GM06990 (cell line): Measurements from ENCODE around the gene GRIK2.
"Not testable (repeated sequence)": the region's sequence is repeated elsewhere in the genome, so short reads cannot be mapped to it uniquely, and the experiment has no call there.

ENCODE experiments used
- DNase-seq: peaks from one replicate; pipeline ENCODE4 v3.0.0-alpha.2; 2011; ENCODE audit not compliant: insufficient read length; ENCODE audit errors: extremely low read depth
- H3K27me3 ChIP-seq: replicated peaks from 2 replicates; pipeline ENCODE4 v1.6.0; 2011; ENCODE audit warnings: low read length; ENCODE audit not compliant: control insufficient read depth, insufficient read depth
- H3K36me3 ChIP-seq: 2 replicates; pipeline ENCODE4 v1.5.1; 2011; ENCODE audit warnings: low read length; ENCODE audit not compliant: control insufficient read depth, insufficient read depth
- H3K4me3 ChIP-seq: replicated peaks from 2 replicates; pipeline ENCODE4 v1.5.1; 2011; ENCODE audit warnings: low read depth, mild to moderate bottlenecking, control low read depth, low read length
- TF ChIP-seq, protein P1 (sequence below): IDR thresholded peaks from 2 replicates; pipeline ENCODE4 v1.5.1; 2011; ENCODE audit warnings: low read length, control low read depth, mild to moderate bottlenecking, inconsistent platforms; ENCODE audit not compliant: insufficient read depth, poor library complexity, severe bottlenecking

The GRIK2 gene

DNA sequence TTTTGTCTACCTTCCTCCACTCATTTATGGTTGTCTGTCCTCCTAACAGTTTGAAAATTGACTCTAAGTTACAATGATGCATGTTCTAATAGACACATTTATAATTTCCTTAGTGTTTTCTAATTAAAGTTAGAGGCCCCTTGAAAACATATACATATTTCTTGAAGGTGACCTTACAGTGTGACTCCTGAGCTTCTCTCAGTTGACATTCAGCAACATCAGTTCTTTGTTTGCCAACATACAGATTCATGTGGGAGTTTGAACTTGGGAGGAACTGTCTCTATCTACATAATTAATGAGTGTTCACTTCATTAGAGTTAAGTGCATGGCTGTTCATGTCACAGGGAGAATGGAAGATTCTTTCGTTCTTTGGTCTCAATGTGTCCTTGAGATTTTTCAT is 658.2 kb downstream of the GRIK2 start:
- no peak for DNase-seq
- no peaks in the 10 kb centered on the region for H3K36me3 ChIP-seq
- H3K4me3 ChIP-seq, result no peak overlapping the region
- no peaks in the 10 kb centered on the region for H3K27me3 ChIP-seq
- TF ChIP-seq, protein P1, sequence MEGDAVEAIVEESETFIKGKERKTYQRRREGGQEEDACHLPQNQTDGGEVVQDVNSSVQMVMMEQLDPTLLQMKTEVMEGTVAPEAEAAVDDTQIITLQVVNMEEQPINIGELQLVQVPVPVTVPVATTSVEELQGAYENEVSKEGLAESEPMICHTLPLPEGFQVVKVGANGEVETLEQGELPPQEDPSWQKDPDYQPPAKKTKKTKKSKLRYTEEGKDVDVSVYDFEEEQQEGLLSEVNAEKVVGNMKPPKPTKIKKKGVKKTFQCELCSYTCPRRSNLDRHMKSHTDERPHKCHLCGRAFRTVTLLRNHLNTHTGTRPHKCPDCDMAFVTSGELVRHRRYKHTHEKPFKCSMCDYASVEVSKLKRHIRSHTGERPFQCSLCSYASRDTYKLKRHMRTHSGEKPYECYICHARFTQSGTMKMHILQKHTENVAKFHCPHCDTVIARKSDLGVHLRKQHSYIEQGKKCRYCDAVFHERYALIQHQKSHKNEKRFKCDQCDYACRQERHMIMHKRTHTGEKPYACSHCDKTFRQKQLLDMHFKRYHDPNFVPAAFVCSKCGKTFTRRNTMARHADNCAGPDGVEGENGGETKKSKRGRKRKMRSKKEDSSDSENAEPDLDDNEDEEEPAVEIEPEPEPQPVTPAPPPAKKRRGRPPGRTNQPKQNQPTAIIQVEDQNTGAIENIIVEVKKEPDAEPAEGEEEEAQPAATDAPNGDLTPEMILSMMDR, result no peak

DNA sequence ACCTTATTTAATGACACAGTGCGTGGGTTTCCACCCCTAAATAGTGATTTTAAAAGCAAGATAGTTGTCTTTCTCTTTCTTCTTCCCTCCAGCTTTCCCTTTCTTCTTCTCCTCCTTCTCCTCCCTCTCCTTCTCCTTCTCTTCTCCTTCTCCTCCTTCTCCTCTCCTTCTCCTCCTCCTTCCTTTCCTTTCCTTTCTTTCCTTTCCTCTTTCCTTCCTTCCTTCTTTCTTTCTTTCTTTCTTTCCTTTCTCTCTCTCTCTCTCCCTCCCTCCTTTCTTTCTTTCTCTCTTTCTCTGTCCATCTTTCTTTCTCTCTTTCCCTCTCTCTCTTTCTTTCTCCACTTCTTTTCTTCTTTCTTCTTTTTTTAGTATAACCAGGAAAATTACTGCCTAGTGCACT is 670.6 kb downstream of the GRIK2 start:
- DNase-seq, result no peak
- Histone ChIP-seq H3K36me3 (no peaks in the 10 kb centered on the region), H3K4me3 (no peak overlapping the region), H3K27me3 (no peaks in the 10 kb centered on the region)
- TF ChIP-seq, protein P1, result no peak

DNA sequence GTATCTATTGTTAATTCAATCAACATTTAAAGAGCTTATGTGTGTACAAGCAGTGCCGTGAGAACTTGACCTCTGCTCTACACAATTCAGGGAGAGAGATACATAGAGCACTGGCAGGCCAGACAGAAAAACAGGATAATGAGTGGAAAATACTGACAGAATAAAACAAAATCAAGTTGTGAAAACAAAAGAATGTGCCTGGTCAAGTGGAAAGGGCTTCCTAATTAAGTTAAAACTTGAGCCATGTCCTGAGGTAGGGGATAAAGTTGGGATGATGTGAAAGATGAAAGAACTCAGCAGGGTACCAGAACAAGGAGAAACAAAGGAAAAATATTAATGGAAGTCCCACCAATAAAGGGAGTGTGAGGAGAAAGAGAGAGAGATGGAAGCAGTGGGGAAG is 672.8 kb downstream of the GRIK2 start:
- no peaks in the 10 kb centered on the region for H3K27me3 ChIP-seq
- H3K36me3 ChIP-seq, result no peaks in the 10 kb centered on the region
- TF ChIP-seq, protein P1, result no peak
- H3K4me3 ChIP-seq, result no peak overlapping the region
- DNase-seq, result no peak

- DNase-seq, result no peak
- TF ChIP-seq, protein P1, result no peak
- no peaks in the 10 kb centered on the region for H3K27me3 ChIP-seq
Measured at GRCh38 chr6:102068349-102068929, 674.9 kb downstream of the GRIK2 start.

GRCh38 chr6:102075539-102075938 is 682.0 kb downstream of the GRIK2 start:
- no peak for DNase-seq
- H3K4me3 ChIP-seq, result no peak overlapping the region
- no peaks in the 10 kb centered on the region for H3K36me3 ChIP-seq
- TF ChIP-seq, protein P1, result no peak
- no peaks in the 10 kb centered on the region for H3K27me3 ChIP-seq

More at GRCh38 chr6:102068349-102068929, 674.9 kb downstream of the GRIK2 start:
- Histone ChIP-seq H3K36me3 (no peaks in the 10 kb centered on the region), H3K4me3 (no peak overlapping the region)

DNA sequence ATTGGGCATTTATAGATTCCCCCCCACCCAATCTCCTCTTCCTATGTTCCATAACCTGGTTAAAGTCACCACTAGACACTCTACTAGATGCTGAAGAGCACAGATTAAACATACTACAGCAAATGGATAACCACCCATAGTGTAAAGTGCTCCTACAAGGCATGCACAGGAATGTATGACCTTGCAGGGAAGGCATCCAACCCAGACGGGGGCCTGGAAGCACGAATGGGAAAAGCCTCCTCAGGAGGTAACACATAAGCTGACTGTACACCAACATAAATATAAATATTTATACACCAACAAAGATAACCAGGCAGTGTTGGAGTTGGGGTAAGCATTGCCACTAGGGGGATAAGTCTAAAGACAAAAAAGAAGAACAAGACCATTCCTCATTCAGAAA is 691.7 kb downstream of the GRIK2 start:
- Histone ChIP-seq H3K27me3 (no peaks in the 10 kb centered on the region), H3K4me3 (no peak overlapping the region), H3K36me3 (no peaks in the 10 kb centered on the region)
- TF ChIP-seq, protein P1, result no peak
- DNase-seq, result no peak

DNA sequence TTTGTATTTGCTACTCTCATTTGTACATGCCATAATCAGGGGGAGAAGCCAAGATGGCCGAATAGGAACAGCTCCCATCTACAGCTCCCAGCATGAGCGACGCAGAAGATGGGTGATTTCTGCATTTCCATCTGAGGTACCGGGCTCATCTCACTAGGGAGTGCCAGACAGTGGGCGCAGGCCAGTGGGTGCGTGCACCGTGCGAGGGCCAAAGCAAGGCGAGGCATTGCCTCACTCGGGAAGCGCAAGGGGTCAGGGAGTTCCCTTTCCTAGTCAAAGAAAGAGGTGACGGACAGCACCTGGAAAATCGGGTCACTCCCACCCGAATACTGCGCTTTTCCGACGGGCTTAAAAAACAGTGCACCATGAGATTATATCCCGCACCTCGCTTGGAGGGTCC is 694.7 kb downstream of the GRIK2 start:
- not testable (repeated sequence) for H3K4me3 ChIP-seq, H3K27me3 ChIP-seq, DNase-seq, H3K36me3 ChIP-seq
